ENCODE data around the gene SNRPF. TPM values are rescaled to one million over a fixed set of nuclear protein-coding genes. Genes with fewer than 3 reads are reported as not detected.
"Not testable (repeated sequence)": the region's sequence is repeated elsewhere in the genome, so short reads cannot be mapped to it uniquely, and the experiment has no call there.

SNRPF gene
- total RNA-seq, 1 donor from 2014 or later, result 38.5 TPM

DNA sequence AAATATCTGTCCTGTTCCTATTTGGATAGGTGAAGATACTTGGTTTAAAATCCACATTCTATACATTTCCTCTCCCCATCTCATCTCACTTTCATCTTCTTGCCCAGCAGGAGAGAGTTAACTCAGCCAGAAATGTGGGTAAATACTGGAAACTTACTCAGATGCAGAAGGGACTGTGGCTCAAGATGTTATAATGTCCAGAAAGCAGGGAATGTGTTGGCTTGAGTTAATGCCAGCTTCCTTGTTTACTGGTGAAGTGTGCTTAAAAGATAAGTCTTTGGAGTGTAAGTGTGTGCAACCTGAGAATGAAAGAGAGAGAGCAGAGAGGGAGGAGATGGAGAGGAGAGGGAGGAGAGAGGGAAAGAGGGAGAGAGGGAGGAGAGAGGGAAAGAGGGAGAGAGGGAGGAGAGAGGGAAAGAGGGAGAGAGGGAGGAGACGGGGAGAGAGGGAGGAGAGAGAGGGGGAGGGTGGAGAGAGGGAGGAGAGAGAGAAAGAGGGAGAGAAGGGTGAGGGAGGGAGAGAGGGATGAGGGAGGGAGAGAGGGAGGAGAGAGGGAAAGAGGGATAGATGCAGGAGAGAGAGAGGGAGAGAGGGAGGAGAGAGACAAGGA is 22.0 kb upstream of the SNRPF start:
- DNase-seq, result no peak
- H3K9me3 Mint-ChIP-seq (ENCODE audit: unreplicated experiment), result peaks cover 2% of the 10 kb centered on the region
- H3K4me1 Mint-ChIP-seq (ENCODE audit: low read depth, unreplicated experiment), result no peaks in the 10 kb centered on the region
- no peaks in the 10 kb centered on the region for H3K27me3 Mint-ChIP-seq (ENCODE audit: unreplicated experiment)
- H3K36me3 Mint-ChIP-seq (ENCODE audit: unreplicated experiment), result no peaks in the 10 kb centered on the region
- TF ChIP-seq, protein P1, sequence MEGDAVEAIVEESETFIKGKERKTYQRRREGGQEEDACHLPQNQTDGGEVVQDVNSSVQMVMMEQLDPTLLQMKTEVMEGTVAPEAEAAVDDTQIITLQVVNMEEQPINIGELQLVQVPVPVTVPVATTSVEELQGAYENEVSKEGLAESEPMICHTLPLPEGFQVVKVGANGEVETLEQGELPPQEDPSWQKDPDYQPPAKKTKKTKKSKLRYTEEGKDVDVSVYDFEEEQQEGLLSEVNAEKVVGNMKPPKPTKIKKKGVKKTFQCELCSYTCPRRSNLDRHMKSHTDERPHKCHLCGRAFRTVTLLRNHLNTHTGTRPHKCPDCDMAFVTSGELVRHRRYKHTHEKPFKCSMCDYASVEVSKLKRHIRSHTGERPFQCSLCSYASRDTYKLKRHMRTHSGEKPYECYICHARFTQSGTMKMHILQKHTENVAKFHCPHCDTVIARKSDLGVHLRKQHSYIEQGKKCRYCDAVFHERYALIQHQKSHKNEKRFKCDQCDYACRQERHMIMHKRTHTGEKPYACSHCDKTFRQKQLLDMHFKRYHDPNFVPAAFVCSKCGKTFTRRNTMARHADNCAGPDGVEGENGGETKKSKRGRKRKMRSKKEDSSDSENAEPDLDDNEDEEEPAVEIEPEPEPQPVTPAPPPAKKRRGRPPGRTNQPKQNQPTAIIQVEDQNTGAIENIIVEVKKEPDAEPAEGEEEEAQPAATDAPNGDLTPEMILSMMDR (IDR thresholded peaks at IDR 0.05; ENCODE audit: partially characterized antibody, unreplicated experiment), result no peak
- H3K27ac Mint-ChIP-seq (ENCODE audit: unreplicated experiment), result no peak overlapping the region
- H3K4me3 Mint-ChIP-seq (ENCODE audit: unreplicated experiment), result no peak overlapping the region

DNA sequence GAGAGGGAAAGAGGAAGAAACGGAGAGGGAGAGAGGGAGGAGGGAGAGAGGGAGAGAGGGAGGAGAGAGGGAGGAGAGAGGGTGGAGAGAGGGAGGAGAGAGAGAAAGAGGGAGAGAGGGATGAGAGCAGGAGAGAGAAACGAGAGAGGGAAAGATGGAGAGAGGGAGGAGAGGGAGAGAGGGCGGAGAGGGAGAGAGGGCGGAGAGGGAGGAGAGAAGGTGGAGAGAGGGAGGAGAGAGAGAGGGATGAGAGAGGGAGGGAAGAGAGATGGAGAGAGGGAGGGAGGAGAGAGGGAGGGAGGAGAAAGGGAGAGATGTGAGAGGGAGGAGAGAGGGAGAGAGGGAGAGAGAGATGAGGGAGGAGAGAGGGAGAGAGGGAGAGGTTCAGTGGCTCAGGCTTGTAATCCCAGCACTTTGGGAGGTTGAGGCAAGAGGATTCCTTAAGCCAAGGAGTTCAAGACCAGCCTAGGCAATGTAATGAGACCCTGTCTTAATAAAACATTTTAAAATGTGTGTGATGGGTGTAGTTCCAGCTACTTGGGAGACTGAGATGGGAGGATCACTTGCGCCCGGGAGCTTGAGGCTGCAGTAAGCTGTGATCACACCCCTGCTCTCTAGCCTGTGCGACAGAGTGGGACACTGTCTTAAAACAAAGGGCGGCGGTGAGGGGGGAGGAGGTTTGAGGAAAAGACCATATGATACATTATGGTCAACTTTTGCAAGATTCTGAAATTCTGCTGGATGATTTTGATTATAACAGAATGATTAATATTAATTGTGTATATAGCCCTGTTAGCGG is 21.3 kb upstream of the SNRPF start:
- H3K27me3 Mint-ChIP-seq (ENCODE audit: unreplicated experiment), result no peaks in the 10 kb centered on the region
- no peak overlapping the region for H3K27ac Mint-ChIP-seq (ENCODE audit: unreplicated experiment)
- H3K4me1 Mint-ChIP-seq (ENCODE audit: low read depth, unreplicated experiment), result no peaks in the 10 kb centered on the region
- TF ChIP-seq, protein P1 (IDR thresholded peaks at IDR 0.05; ENCODE audit: partially characterized antibody, unreplicated experiment), result no peak
- no peak for DNase-seq
- H3K4me3 Mint-ChIP-seq (ENCODE audit: unreplicated experiment), result no peak overlapping the region
- no peaks in the 10 kb centered on the region for H3K36me3 Mint-ChIP-seq (ENCODE audit: unreplicated experiment)
- H3K9me3 Mint-ChIP-seq (ENCODE audit: unreplicated experiment), result peaks cover 2% of the 10 kb centered on the region

DNA sequence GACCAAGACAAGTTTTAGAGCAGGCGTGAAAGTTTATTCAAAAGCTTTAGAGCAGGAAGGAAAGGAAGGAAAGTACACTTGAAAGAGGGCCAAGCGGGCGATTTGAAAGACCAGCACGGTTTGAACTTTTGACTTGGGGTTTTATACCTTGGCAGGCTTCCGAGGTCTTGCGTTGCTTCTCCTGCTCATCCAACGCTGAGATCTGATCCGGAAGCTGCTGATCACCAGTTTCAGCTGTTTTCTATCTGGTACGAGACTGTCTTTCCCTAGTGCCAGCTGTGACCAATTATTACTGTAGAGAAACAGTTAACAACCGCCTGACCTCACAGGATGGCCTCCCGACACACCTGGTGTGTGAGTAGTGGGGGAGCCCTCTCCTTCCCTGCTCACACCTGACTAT is 20.6 kb upstream of the SNRPF start:
- no peak for DNase-seq
- Mint-ChIP-seq H3K4me3 (ENCODE audit: unreplicated experiment) (no peak overlapping the region), H3K36me3 (ENCODE audit: unreplicated experiment) (no peaks in the 10 kb centered on the region), H3K9me3 (ENCODE audit: unreplicated experiment) (peaks cover 2% of the 10 kb centered on the region), H3K27me3 (ENCODE audit: unreplicated experiment) (no peaks in the 10 kb centered on the region), H3K4me1 (ENCODE audit: low read depth, unreplicated experiment) (no peaks in the 10 kb centered on the region), H3K27ac (ENCODE audit: unreplicated experiment) (no peak overlapping the region)
- TF ChIP-seq, protein P1 (IDR thresholded peaks at IDR 0.05; ENCODE audit: partially characterized antibody, unreplicated experiment), result no peak

DNA sequence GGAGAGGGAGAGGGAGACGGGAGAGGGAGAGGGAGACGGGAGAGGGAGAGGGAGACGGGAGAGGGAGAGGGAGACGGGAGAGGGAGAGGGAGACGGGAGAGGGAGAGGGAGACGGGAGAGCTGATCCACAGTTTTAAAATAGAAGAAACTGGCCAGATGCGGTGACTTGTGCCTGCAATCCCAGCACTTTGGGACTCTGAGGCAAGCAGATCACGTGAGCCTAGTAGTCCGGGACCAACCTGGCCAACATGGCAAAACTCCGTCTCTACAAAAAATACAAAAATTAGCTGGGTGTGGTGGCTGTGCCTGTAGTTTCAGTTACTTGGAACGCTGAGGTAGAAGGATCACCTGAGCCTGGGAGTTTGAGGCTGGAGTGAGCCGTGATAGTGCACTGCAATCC is 16.3 kb upstream of the SNRPF start:
- H3K4me1 Mint-ChIP-seq (ENCODE audit: low read depth, unreplicated experiment); H3K27ac Mint-ChIP-seq (ENCODE audit: unreplicated experiment); H3K27me3 Mint-ChIP-seq (ENCODE audit: unreplicated experiment); H3K4me3 Mint-ChIP-seq (ENCODE audit: unreplicated experiment); DNase-seq; H3K9me3 Mint-ChIP-seq (ENCODE audit: unreplicated experiment); H3K36me3 Mint-ChIP-seq (ENCODE audit: unreplicated experiment): not testable (repeated sequence)

DNA sequence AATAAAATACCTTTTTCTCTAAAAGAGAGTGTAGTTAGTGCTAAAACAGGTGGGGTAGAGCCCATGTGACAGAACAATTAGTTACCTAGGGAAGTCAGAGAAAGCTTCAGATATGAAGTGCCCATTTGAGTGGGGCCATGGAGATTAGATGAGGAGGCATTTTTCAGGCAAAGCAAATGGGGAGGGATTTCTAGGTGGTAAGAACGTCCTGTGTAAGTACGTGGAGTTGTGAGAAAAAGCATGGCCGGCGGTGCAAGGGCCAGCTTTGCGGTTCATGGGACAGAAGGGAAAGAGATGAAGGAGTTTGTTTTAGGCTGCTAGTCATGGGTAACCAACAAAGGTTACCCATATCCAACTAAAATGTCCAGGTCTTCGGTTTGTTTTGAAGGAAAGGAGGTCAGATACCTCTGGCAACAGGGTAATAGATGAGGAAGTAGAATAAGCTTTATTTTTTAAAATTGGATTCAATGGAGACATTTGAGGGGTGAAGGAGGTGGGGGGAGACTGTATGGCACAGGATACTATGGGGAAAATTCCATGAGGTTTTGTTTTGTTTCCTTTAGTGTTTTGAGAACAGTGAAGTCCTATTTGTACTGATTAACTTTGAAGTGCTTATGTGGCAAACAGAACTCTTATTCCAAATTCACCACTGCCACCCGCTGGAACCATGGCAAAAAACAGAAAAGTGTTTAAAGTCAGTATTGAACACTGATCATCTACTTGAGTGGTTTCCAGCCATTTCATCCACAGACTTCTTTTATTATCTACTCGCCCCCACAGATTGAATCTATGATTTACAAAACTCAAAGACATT is 10.0 kb upstream of the SNRPF start:
- Mint-ChIP-seq H3K9me3 (ENCODE audit: unreplicated experiment) (no peaks in the 10 kb centered on the region), H3K4me3 (ENCODE audit: unreplicated experiment) (no peak overlapping the region)

More for the DNA sequence above, 10.0 kb upstream of the SNRPF start:
- TF ChIP-seq, protein P1 (IDR thresholded peaks at IDR 0.05; ENCODE audit: partially characterized antibody, unreplicated experiment), result no peak
- peaks cover 2% of the 10 kb centered on the region for H3K27me3 Mint-ChIP-seq (ENCODE audit: unreplicated experiment)
- H3K27ac Mint-ChIP-seq (ENCODE audit: unreplicated experiment), result no peak overlapping the region
- no peaks in the 10 kb centered on the region for H3K36me3 Mint-ChIP-seq (ENCODE audit: unreplicated experiment)
- DNase-seq, result no peak
- no peaks in the 10 kb centered on the region for H3K4me1 Mint-ChIP-seq (ENCODE audit: low read depth, unreplicated experiment)

Measured in glutamatergic neuron (in vitro differentiated cells).